ENCODE measurements around the gene FAM170B. TPM values are rescaled to one million over a fixed set of nuclear protein-coding genes. Genes with fewer than 3 reads are reported as not detected.

FAM170B gene
- total RNA-seq, 2 donors from 2014 or later, result not detected

- no peak for DNase-seq
- H3K4me1 ChIP-seq (ENCODE audit: control insufficient read depth, insufficient read depth, low read length), result no peaks in the 10 kb centered on the region
- peaks cover 25% of the 10 kb centered on the region for H3K4me1 Mint-ChIP-seq
- TF ChIP-seq CTCF (conservative IDR thresholded peaks at IDR 0.05), result no peak
- no peak overlapping the region for H3K27ac ChIP-seq (ENCODE audit: low read depth, low read length)
- H3K9me3 Mint-ChIP-seq, result peaks cover 8% of the 10 kb centered on the region
- H3K36me3 Mint-ChIP-seq (ENCODE audit: low read depth), result no peaks in the 10 kb centered on the region
- no peaks in the 10 kb centered on the region for H3K9me3 ChIP-seq (ENCODE audit: control insufficient read depth, low read length)
- H3K27ac Mint-ChIP-seq, result no peak overlapping the region
- H3K27me3 Mint-ChIP-seq (ENCODE audit: insufficient read depth), result peaks cover 2% of the 10 kb centered on the region
- no peak overlapping the region for H3K4me3 Mint-ChIP-seq
- no peak overlapping the region for H3K9ac ChIP-seq (ENCODE audit: extremely low read depth, low read length, poor library complexity, severe bottlenecking)
- no peaks in the 10 kb centered on the region for H3K36me3 ChIP-seq (ENCODE audit: control insufficient read depth, insufficient read depth, low read length)
- WGBS, 2 experiments (ENCODE audit: insufficient coverage in 1 of 2, insufficient read length in 1 of 2), result 94% methylated on average over 2 of the region's 2 CpGs; no CpG with 5 or more reads in 1 of the 2 experiments
- no peak overlapping the region for H3K4me3 ChIP-seq (ENCODE audit: low read length)
- no peaks in the 10 kb centered on the region for H3K27me3 ChIP-seq (ENCODE audit: control insufficient read depth, insufficient read depth, low read length, poor library complexity, severe bottlenecking)
Observed at GRCh38 chr10:49144058-49144720, 10.4 kb upstream of the FAM170B start.

GRCh38 chr10:49143249-49143648 is 9.4 kb upstream of the FAM170B start:
- H3K27me3 ChIP-seq (ENCODE audit: control insufficient read depth, insufficient read depth, low read length, poor library complexity, severe bottlenecking), result no peaks in the 10 kb centered on the region
- DNase-seq, result peak; percentile 76
- H3K4me1 ChIP-seq (ENCODE audit: control insufficient read depth, insufficient read depth, low read length), result no peaks in the 10 kb centered on the region
- H3K36me3 ChIP-seq (ENCODE audit: control insufficient read depth, insufficient read depth, low read length), result no peaks in the 10 kb centered on the region
- H3K4me3 Mint-ChIP-seq, result no peak overlapping the region
- no peak for TF ChIP-seq CTCF (conservative IDR thresholded peaks at IDR 0.05)
- H3K27ac ChIP-seq (ENCODE audit: low read depth, low read length), result no peak overlapping the region
- peaks cover 7% of the 10 kb centered on the region for H3K9me3 Mint-ChIP-seq
- H3K36me3 Mint-ChIP-seq (ENCODE audit: low read depth), result no peaks in the 10 kb centered on the region
- H3K27me3 Mint-ChIP-seq (ENCODE audit: insufficient read depth), result peaks cover 2% of the 10 kb centered on the region
- no peak overlapping the region for H3K4me3 ChIP-seq (ENCODE audit: low read length)
- no peak overlapping the region for H3K27ac Mint-ChIP-seq
- no peaks in the 10 kb centered on the region for H3K9me3 ChIP-seq (ENCODE audit: control insufficient read depth, low read length)
- H3K9ac ChIP-seq (ENCODE audit: extremely low read depth, low read length, poor library complexity, severe bottlenecking), result no peak overlapping the region
- H3K4me1 Mint-ChIP-seq, result peaks cover 22% of the 10 kb centered on the region

- no peak overlapping the region for H3K4me3 Mint-ChIP-seq
- H3K36me3 ChIP-seq (ENCODE audit: control insufficient read depth, insufficient read depth, low read length), result no peaks in the 10 kb centered on the region
Observed at GRCh38 chr10:49141541-49142332, 7.9 kb upstream of the FAM170B start.

More at GRCh38 chr10:49141541-49142332, 7.9 kb upstream of the FAM170B start:
- WGBS, 2 experiments (ENCODE audit: insufficient coverage in 1 of 2, insufficient read length in 1 of 2), result 70 to 94% methylated on average over 2 to 5 of the region's 5 CpGs
- Histone ChIP-seq H3K27me3 (ENCODE audit: control insufficient read depth, insufficient read depth, low read length, poor library complexity, severe bottlenecking) (no peaks in the 10 kb centered on the region), H3K9me3 (ENCODE audit: control insufficient read depth, low read length) (no peaks in the 10 kb centered on the region), H3K27ac (ENCODE audit: low read depth, low read length) (no peak overlapping the region), H3K4me3 (ENCODE audit: low read length) (no peak overlapping the region), H3K4me1 (ENCODE audit: control insufficient read depth, insufficient read depth, low read length) (no peaks in the 10 kb centered on the region), H3K9ac (ENCODE audit: extremely low read depth, low read length, poor library complexity, severe bottlenecking) (no peak overlapping the region)
- no peak for DNase-seq
- H3K4me1 Mint-ChIP-seq, result peaks cover 22% of the 10 kb centered on the region
- no peak overlapping the region for H3K27ac Mint-ChIP-seq
- no peaks in the 10 kb centered on the region for H3K36me3 Mint-ChIP-seq (ENCODE audit: low read depth)
- TF ChIP-seq CTCF (conservative IDR thresholded peaks at IDR 0.05), result no peak
- peaks cover 7% of the 10 kb centered on the region for H3K27me3 Mint-ChIP-seq (ENCODE audit: insufficient read depth)
- no peaks in the 10 kb centered on the region for H3K9me3 Mint-ChIP-seq
